LNCAP (cell line): ENCODE measurements around the gene XRCC3.

Source experiments
- TF ChIP-seq, protein P1 (sequence below): fragments of 450-650 bp; IDR thresholded peaks from 2 replicates; pipeline ENCODE4 v1.5.1; 2017; ENCODE audit warnings: mild to moderate bottlenecking

XRCC3 gene

DNA sequence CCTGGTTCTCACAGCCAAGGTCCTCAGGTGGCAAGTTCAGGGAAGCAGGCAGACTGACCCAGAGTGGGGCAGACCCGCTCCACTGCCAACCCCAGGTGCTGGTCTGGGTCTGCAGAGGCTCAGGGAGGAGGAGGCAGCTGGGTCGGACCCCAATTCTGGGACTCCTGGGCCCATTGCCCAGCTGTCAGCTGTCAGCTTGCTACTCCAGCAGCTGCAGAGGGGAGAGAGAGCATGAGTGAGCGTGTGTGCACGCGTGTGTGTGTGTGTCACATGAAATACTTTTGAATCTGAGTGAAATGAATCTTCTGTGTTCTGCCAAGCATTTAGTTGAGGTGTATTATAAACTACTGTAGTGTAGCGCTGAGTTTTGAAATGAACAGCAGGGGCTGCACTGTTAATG is 30.8 kb downstream of the XRCC3 start:
- TF ChIP-seq, protein P1, sequence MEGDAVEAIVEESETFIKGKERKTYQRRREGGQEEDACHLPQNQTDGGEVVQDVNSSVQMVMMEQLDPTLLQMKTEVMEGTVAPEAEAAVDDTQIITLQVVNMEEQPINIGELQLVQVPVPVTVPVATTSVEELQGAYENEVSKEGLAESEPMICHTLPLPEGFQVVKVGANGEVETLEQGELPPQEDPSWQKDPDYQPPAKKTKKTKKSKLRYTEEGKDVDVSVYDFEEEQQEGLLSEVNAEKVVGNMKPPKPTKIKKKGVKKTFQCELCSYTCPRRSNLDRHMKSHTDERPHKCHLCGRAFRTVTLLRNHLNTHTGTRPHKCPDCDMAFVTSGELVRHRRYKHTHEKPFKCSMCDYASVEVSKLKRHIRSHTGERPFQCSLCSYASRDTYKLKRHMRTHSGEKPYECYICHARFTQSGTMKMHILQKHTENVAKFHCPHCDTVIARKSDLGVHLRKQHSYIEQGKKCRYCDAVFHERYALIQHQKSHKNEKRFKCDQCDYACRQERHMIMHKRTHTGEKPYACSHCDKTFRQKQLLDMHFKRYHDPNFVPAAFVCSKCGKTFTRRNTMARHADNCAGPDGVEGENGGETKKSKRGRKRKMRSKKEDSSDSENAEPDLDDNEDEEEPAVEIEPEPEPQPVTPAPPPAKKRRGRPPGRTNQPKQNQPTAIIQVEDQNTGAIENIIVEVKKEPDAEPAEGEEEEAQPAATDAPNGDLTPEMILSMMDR = no peak

DNA sequence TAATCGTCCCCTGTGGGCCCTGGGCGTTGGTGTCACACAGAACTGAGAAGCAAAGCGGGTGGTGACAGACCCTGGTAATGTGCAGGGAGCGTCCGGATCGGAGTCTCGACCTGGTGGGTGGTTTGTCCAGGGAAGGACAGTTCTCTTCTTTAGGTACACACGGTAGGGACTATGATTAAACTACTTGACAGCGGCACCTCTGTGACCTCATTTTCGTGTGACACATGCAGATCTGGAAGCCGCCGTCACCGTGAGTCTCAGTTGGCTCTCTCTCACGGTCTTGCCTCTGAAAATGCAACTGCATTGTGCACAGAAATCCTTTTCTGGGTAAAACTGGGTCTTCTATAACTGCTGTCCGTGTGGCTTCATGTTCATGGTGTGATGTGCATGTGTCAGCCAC is 32.1 kb downstream of the XRCC3 start:
- TF ChIP-seq, protein P1 = no peak

DNA sequence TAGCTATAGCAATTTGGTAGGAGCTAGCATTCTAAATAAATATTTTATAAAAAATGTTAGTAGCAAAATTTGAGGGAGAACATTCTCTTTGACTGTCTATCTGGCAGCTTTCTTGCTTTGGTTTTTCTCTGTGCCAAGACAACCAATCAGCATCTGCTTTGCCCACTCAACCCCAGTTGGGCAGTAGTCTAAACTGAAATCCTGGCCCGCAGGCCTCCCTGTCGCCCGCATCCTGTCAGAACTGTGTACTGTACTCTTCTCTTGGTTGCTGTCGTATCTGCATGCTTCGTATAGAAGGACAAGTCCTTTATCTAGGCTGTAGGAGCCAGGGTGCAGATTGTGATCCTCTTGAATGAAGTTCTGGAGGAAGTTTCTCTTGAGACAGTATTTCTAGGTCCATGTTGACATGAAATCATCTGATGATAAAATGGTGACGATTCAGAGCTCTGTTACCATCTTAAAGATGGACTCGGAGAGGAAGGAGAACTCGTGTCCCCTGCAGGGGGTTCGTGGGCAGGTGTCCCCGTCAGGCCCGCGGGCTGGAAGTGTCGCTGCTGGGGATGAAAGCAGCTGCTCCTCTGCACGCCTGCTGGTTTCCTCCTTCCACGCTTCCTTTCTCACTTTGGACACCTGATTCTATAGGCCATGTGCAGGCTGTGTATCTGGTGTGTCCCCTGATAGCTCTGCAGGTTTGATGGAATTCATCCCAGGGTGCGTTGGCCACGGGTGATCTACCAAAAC is 34.6 kb downstream of the XRCC3 start:
- TF ChIP-seq, protein P1 = no peak

DNA sequence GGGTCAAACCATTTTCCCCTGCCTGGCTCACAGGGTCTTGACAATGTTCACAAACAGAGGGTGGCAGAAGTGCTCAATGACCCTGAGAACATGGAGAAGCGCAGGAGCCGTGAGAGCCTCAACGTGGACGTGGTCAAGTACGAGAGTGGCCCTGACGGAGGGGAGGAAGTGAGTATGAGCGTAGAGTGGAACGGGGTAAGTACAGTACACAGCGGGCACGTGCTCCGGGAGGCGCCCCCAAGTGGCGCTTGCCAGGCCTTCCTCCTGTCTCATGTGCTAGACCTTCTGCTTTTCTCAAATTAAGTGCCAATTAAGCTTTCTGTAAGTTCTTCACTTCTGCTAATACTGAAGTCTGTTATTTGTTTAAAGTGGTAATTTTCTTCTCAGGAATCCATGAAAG is 35.9 kb downstream of the XRCC3 start:
- TF ChIP-seq, protein P1 = peak; percentile 55

DNA sequence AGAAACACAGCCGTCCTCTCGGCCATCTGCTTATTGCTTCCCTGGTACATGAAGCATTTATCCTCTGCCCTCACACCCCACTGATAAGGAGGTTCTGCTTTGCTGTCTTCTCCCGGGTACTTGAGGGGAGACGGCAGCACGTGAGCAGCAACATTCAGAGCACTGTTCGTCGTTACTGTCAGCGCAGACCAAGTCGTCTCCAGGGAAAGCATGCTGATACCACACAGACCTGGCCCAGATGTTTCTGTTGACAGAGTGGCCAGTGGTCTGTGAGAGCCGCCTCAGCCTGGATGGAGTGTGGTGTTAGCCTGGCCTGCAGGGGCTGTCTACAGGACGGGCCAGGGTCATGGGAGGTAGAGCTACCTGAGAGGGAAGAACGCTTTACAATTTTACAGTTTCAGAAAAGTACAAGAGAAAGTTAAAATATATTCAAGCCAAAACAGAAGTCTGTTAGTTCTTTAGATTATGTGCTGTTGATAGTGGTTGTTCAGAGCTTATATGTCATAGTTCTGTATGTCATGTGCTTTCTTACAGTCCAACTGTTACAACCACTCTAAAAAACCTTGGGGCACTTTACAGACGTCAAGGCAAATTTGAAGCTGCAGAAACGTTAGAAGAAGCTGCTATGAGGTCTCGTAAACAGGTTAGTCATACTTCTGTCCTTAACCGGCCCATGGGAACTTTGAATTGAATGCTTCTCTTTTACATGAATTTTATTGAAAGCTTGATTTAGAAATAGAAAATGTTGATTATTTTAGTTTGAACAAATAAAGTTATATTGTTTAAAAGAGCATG is 38.2 kb downstream of the XRCC3 start:
- TF ChIP-seq, protein P1 = no peak

DNA sequence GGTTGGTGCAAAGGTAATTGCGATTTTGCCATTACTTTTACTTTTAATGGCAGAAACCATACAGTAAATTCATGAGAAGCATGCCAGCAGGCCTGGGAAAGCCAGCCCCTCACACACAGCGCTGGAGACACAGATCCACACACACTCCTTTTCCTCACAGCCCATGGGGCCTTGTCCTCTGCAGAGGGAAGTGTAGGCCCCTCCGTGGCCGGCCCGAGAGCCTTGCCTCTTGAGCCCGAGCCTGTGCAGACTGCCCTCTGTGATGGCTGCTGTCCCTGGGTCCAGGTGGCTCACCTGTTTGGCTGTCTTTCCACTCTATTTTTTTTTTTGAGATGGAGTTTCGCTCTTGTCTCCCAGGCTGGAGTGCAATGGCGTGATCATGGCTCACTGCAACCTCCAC is 39.3 kb downstream of the XRCC3 start:
- TF ChIP-seq, protein P1 = no peak

DNA sequence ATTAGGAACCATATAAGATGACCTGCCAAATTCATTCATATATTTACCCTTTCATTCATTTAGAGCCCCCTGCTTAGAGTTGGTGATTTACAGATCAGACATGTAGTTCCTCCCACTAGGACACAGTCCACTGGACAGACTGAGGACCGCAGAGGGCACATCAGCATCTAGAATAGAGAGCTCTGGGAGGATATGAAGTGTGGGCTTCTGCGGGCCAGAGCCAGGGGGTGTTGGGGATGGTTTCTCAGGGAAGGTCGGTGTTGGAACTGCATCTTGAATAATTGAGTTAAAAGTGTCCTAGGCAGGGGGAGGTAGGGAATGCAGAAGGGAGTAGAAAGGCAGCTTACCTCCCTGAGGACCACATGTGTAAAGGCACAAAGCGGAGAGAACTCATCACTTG is 43.3 kb downstream of the XRCC3 start:
- TF ChIP-seq, protein P1 = no peak
